Adipose tissue (tissue), 3 donors: ENCODE data around the gene MCU. TPM values are rescaled to one million over a fixed set of nuclear protein-coding genes. Genes with fewer than 3 reads are reported as not detected.

Experiments used
- H3K27ac ChIP-seq: one replicate; pipeline ENCODE4 v1.5.1; 2013; ENCODE audit warnings: low read depth, low read length
- WGBS, 3 donors: extraction: QIAGEN DNeasy Blood & Tissue Kit; methylation state at CpG; one replicate each; pipeline ENCODE4 v1.1.7; 2013; 5-methylcytosine and 5-hydroxymethylcytosine counted together
- polyA plus RNA-seq, 3 donors: library from polyadenylated mRNA; stranded (reverse); fragments of 200-250 nt; gene quantifications; one replicate each; pipeline ENCODE4 v1.2.3, GENCODE V29; 2013
- donor health status: healthy with polysubstance abuse.
- donor health status: Bipolar disorder and iron deficiency.
- donor health status: healthy.

The MCU gene
- polyA plus RNA-seq, 3 donors: 8.2 to 13.2 (median 9.1) TPM

- 48 to 66% (median 56%) methylated on average over 7 of the region's 7 CpGs for WGBS, 3 donors
- H3K27ac ChIP-seq: no peak overlapping the region
Measured at GRCh38 chr10:72784551-72785351, 92.8 kb downstream of the MCU start.

- H3K27ac ChIP-seq: no peak overlapping the region
- 88 to 94% (median 91%) methylated on average over 2 of the region's 2 CpGs for WGBS, 3 donors
Measured at GRCh38 chr10:72785409-72785808, 93.5 kb downstream of the MCU start.

- 68 to 75% (median 74%) methylated on average over 3 of the region's 3 CpGs for WGBS, 3 donors
- H3K27ac ChIP-seq: no peak overlapping the region
Measured at GRCh38 chr10:72790216-72790990, 98.5 kb downstream of the MCU start.

GRCh38 chr10:72792288-72792687 lies 100.3 kb downstream of the MCU start:
- H3K27ac ChIP-seq: no peak overlapping the region
- WGBS, 3 donors: 77 to 86% (median 82%) methylated on average over 3 of the region's 3 CpGs

- 95 to 100% (median 97%) methylated on average over 1 of the region's 1 CpG for WGBS, 3 donors
- no peak overlapping the region for H3K27ac ChIP-seq
Measured at GRCh38 chr10:72793752-72794151, 101.8 kb downstream of the MCU start.

- WGBS, 3 donors: 83 to 86% (median 86%) methylated on average over 2 of the region's 2 CpGs
- H3K27ac ChIP-seq: no peak overlapping the region
Measured at GRCh38 chr10:72794260-72794659, 102.3 kb downstream of the MCU start.

GRCh38 chr10:72796042-72796441 lies 104.1 kb downstream of the MCU start:
- H3K27ac ChIP-seq: no peak overlapping the region
- WGBS, 3 donors: 80 to 87% (median 81%) methylated on average over 3 of the region's 3 CpGs

- H3K27ac ChIP-seq: no peak overlapping the region
- 97 to 99% (median 99%) methylated on average over 4 of the region's 4 CpGs for WGBS, 3 donors
Measured at GRCh38 chr10:72796538-72796937, 104.6 kb downstream of the MCU start.

GRCh38 chr10:72800000-72800740 lies 108.2 kb downstream of the MCU start:
- H3K27ac ChIP-seq: no peak overlapping the region

GRCh38 chr10:72800741-72801092 lies 108.8 kb downstream of the MCU start:
- no peak overlapping the region for H3K27ac ChIP-seq
- 80 to 82% (median 82%) methylated on average over 6 of the region's 6 CpGs for WGBS, 3 donors

More at GRCh38 chr10:72800000-72800740, 108.2 kb downstream of the MCU start:
- WGBS, 3 donors: 57 to 72% (median 69%) methylated on average over 4 of the region's 4 CpGs

GRCh38 chr10:72801263-72801868 lies 109.4 kb downstream of the MCU start:
- WGBS, 3 donors: 85 to 93% (median 90%) methylated on average over 5 of the region's 5 CpGs
- no peak overlapping the region for H3K27ac ChIP-seq

- no peak overlapping the region for H3K27ac ChIP-seq
- 69 to 85% (median 80%) methylated on average over 2 of the region's 2 CpGs for WGBS, 3 donors
Measured at GRCh38 chr10:72802332-72802731, 110.4 kb downstream of the MCU start.

GRCh38 chr10:72802763-72803505 lies 111.0 kb downstream of the MCU start:
- WGBS, 3 donors: 33 to 71% (median 41%) methylated on average over 4 of the region's 4 CpGs
- H3K27ac ChIP-seq: no peak overlapping the region

- H3K27ac ChIP-seq: no peak overlapping the region
- WGBS, 3 donors: 67 to 73% (median 69%) methylated on average over 3 of the region's 3 CpGs
Measured at GRCh38 chr10:72808001-72808400, 116.1 kb downstream of the MCU start.

GRCh38 chr10:72809006-72809405 lies 117.1 kb downstream of the MCU start:
- 76 to 88% (median 87%) methylated on average over 1 of the region's 1 CpG for whole genome bisulfite sequencing, 3 donors
- H3K27ac ChIP-seq: no peak overlapping the region

GRCh38 chr10:72810976-72811375 lies 119.0 kb downstream of the MCU start:
- 74 to 89% (median 75%) methylated on average over 5 of the region's 5 CpGs for WGBS, 3 donors

GRCh38 chr10:72812415-72812752 lies 120.4 kb downstream of the MCU start:
- 90 to 100% (median 92%) methylated on average over 1 of the region's 1 CpG for WGBS, 3 donors

More at GRCh38 chr10:72810976-72811375, 119.0 kb downstream of the MCU start:
- no peak overlapping the region for H3K27ac ChIP-seq

More at GRCh38 chr10:72812415-72812752, 120.4 kb downstream of the MCU start:
- no peak overlapping the region for H3K27ac ChIP-seq
